ENCODE data around the gene C14orf119. TPM values are rescaled to one million over a fixed set of nuclear protein-coding genes. Genes with fewer than 3 reads are reported as not detected.

Gene C14orf119
- total RNA-seq, 1 experiment from 2014 or later: 69.3 TPM

- Histone ChIP-seq H3K27ac (ENCODE audit: low read length) (no peak overlapping the region), H3K27me3 (ENCODE audit: low read length) (no peaks in the 10 kb centered on the region), H3K9ac (ENCODE audit: low read length) (no peak overlapping the region), H4K20me1 (ENCODE audit: insufficient read depth, low read depth, low read length) (peaks cover 5% of the 10 kb centered on the region; the same call in 1 of the 2 replicates), H2AFZ (ENCODE audit: low read length) (no peak overlapping the region), H3K36me3 (ENCODE audit: insufficient read depth, low read length) (no peaks in the 10 kb centered on the region), H3K4me3 (ENCODE audit: low read length) (no peak overlapping the region), H3K4me1 (ENCODE audit: low read length) (peaks cover 19% of the 10 kb centered on the region), H3K9me2 (replicated peaks; ENCODE audit: insufficient read depth, low read length) (no peaks in the 10 kb centered on the region), H3K9me3 (ENCODE audit: low read length) (no peaks in the 10 kb centered on the region), H3K4me2 (ENCODE audit: low read depth, low read length, poor library complexity, severe bottlenecking) (no peak overlapping the region), H3K79me2 (ENCODE audit: low read length) (no peaks in the 10 kb centered on the region)
- no peak for DNase-seq
Measured at GRCh38 chr14:23053426-23053825, 41.9 kb upstream of the C14orf119 start.

GRCh38 chr14:23054000-23054811 lies 41.1 kb upstream of the C14orf119 start:
- Histone ChIP-seq H3K79me2 (ENCODE audit: low read length) (no peaks in the 10 kb centered on the region), H2AFZ (ENCODE audit: low read length) (no peak overlapping the region), H4K20me1 (ENCODE audit: insufficient read depth, low read depth, low read length) (peaks cover 5% of the 10 kb centered on the region; the same call in 1 of the 2 replicates), H3K27me3 (ENCODE audit: low read length) (no peaks in the 10 kb centered on the region), H3K9ac (ENCODE audit: low read length) (no peak overlapping the region), H3K4me1 (ENCODE audit: low read length) (peaks cover 19% of the 10 kb centered on the region), H3K9me3 (ENCODE audit: low read length) (no peaks in the 10 kb centered on the region), H3K4me2 (ENCODE audit: low read depth, low read length, poor library complexity, severe bottlenecking) (no peak overlapping the region), H3K4me3 (ENCODE audit: low read length) (no peak overlapping the region), H3K36me3 (ENCODE audit: insufficient read depth, low read length) (no peaks in the 10 kb centered on the region), H3K9me2 (replicated peaks; ENCODE audit: insufficient read depth, low read length) (no peaks in the 10 kb centered on the region), H3K27ac (ENCODE audit: low read length) (no peak overlapping the region)
- peak; percentile 70 for DNase-seq

GRCh38 chr14:23055147-23055550 lies 40.2 kb upstream of the C14orf119 start:
- Histone ChIP-seq H3K27ac (ENCODE audit: low read length) (no peak overlapping the region), H3K9ac (ENCODE audit: low read length) (no peak overlapping the region)

GRCh38 chr14:23055621-23056144 lies 39.6 kb upstream of the C14orf119 start:
- no peaks in the 10 kb centered on the region for H3K79me2 ChIP-seq (ENCODE audit: low read length)
- DNase-seq: no peak
- peaks cover 5% of the 10 kb centered on the region for H3K36me3 ChIP-seq (ENCODE audit: insufficient read depth, low read length)
- no peak overlapping the region for H3K4me3 ChIP-seq (ENCODE audit: low read length)
- no peaks in the 10 kb centered on the region for H3K9me2 ChIP-seq (replicated peaks; ENCODE audit: insufficient read depth, low read length)
- H3K4me1 ChIP-seq (ENCODE audit: low read length): peaks cover 19% of the 10 kb centered on the region
- H3K27ac ChIP-seq (ENCODE audit: low read length): no peak overlapping the region
- H3K27me3 ChIP-seq (ENCODE audit: low read length): no peaks in the 10 kb centered on the region
- no peak overlapping the region for H2AFZ ChIP-seq (ENCODE audit: low read length)
- no peak overlapping the region for H3K4me2 ChIP-seq (ENCODE audit: low read depth, low read length, poor library complexity, severe bottlenecking)
- no peaks in the 10 kb centered on the region for H3K9me3 ChIP-seq (ENCODE audit: low read length)
- no peak overlapping the region for H3K9ac ChIP-seq (ENCODE audit: low read length)
- H4K20me1 ChIP-seq (ENCODE audit: insufficient read depth, low read depth, low read length): peaks cover 5% of the 10 kb centered on the region; the same call in 1 of the 2 replicates

More at GRCh38 chr14:23055147-23055550, 40.2 kb upstream of the C14orf119 start:
- no peaks in the 10 kb centered on the region for H3K9me2 ChIP-seq (replicated peaks; ENCODE audit: insufficient read depth, low read length)
- H3K4me2 ChIP-seq (ENCODE audit: low read depth, low read length, poor library complexity, severe bottlenecking): no peak overlapping the region
- peaks cover 19% of the 10 kb centered on the region for H3K4me1 ChIP-seq (ENCODE audit: low read length)
- H3K9me3 ChIP-seq (ENCODE audit: low read length): no peaks in the 10 kb centered on the region
- H3K36me3 ChIP-seq (ENCODE audit: insufficient read depth, low read length): 0 out of 2 replicates have a peak, but pooled peaks cover 2% of the 10 kb centered on the region
- H2AFZ ChIP-seq (ENCODE audit: low read length): no peak overlapping the region
- no peak for DNase-seq
- no peak overlapping the region for H3K4me3 ChIP-seq (ENCODE audit: low read length)
- H3K27me3 ChIP-seq (ENCODE audit: low read length): no peaks in the 10 kb centered on the region
- peaks cover 5% of the 10 kb centered on the region; the same call in 1 of the 2 replicates for H4K20me1 ChIP-seq (ENCODE audit: insufficient read depth, low read depth, low read length)
- no peaks in the 10 kb centered on the region for H3K79me2 ChIP-seq (ENCODE audit: low read length)

GRCh38 chr14:23056145-23056955 lies 39.0 kb upstream of the C14orf119 start:
- Histone ChIP-seq H3K4me2 (ENCODE audit: low read depth, low read length, poor library complexity, severe bottlenecking) (peak overlapping the region; percentile 94), H3K4me3 (ENCODE audit: low read length) (no peak overlapping the region), H3K79me2 (ENCODE audit: low read length) (no peaks in the 10 kb centered on the region), H3K36me3 (ENCODE audit: insufficient read depth, low read length) (peaks cover 9% of the 10 kb centered on the region), H3K4me1 (ENCODE audit: low read length) (peaks cover 19% of the 10 kb centered on the region), H4K20me1 (ENCODE audit: insufficient read depth, low read depth, low read length) (peaks cover 9% of the 10 kb centered on the region), H3K9me3 (ENCODE audit: low read length) (no peaks in the 10 kb centered on the region), H3K9me2 (replicated peaks; ENCODE audit: insufficient read depth, low read length) (no peaks in the 10 kb centered on the region), H2AFZ (ENCODE audit: low read length) (no peak overlapping the region), H3K9ac (ENCODE audit: low read length) (peak overlapping the region; percentile 45; the same call in 1 of the 2 replicates), H3K27me3 (ENCODE audit: low read length) (no peaks in the 10 kb centered on the region), H3K27ac (ENCODE audit: low read length) (no peak overlapping the region)
- DNase-seq: peak; percentile 92

- Histone ChIP-seq H2AFZ (ENCODE audit: low read length) (no peak within 1 kb of the TSS), H3K4me2 (ENCODE audit: low read depth, low read length, poor library complexity, severe bottlenecking) (peak within 1 kb of the TSS; percentile 94), H4K20me1 (ENCODE audit: insufficient read depth, low read depth, low read length) (peaks cover 9% of the 10 kb centered on the region), H3K9ac (ENCODE audit: low read length) (peak within 1 kb of the TSS; percentile 70), H3K9me3 (ENCODE audit: low read length) (no peaks in the 10 kb centered on the region), H3K79me2 (ENCODE audit: low read length) (no peaks in the 10 kb centered on the region), H3K27ac (ENCODE audit: low read length) (no peak within 1 kb of the TSS), H3K36me3 (ENCODE audit: insufficient read depth, low read length) (peaks cover 12% of the 10 kb centered on the region), H3K9me2 (replicated peaks; ENCODE audit: insufficient read depth, low read length) (no peaks in the 10 kb centered on the region), H3K4me3 (ENCODE audit: low read length) (peak within 1 kb of the TSS; percentile 71), H3K27me3 (ENCODE audit: low read length) (no peaks in the 10 kb centered on the region), H3K4me1 (ENCODE audit: low read length) (peaks cover 19% of the 10 kb centered on the region)
- peak; percentile 90 for DNase-seq
Measured at GRCh38 chr14:23056956-23057756, 38.1 kb upstream of the C14orf119 start, which contains the start of gene CDH24. Gene CDH24, minus strand, starts transcription at chr14:23057520. Its CDS starts 1,787 bp downstream, at chr14:23055733.

GRCh38 chr14:23057757-23058653 lies 37.3 kb upstream of the C14orf119 start:
- peaks cover 9% of the 10 kb centered on the region for H4K20me1 ChIP-seq (ENCODE audit: insufficient read depth, low read depth, low read length)
- peak; percentile 96 for DNase-seq
- no peaks in the 10 kb centered on the region for H3K9me2 ChIP-seq (replicated peaks; ENCODE audit: insufficient read depth, low read length)
- H2AFZ ChIP-seq (ENCODE audit: low read length): no peak overlapping the region
- peaks cover 19% of the 10 kb centered on the region for H3K4me1 ChIP-seq (ENCODE audit: low read length)
- H3K4me3 ChIP-seq (ENCODE audit: low read length): peak overlapping the region; percentile 71
- no peaks in the 10 kb centered on the region for H3K9me3 ChIP-seq (ENCODE audit: low read length)
- H3K9ac ChIP-seq (ENCODE audit: low read length): peak overlapping the region; percentile 70
- H3K27me3 ChIP-seq (ENCODE audit: low read length): no peaks in the 10 kb centered on the region
- H3K4me2 ChIP-seq (ENCODE audit: low read depth, low read length, poor library complexity, severe bottlenecking): peak overlapping the region; percentile 94
- no peak overlapping the region for H3K27ac ChIP-seq (ENCODE audit: low read length)
- peaks cover 21% of the 10 kb centered on the region for H3K36me3 ChIP-seq (ENCODE audit: insufficient read depth, low read length)
- no peaks in the 10 kb centered on the region for H3K79me2 ChIP-seq (ENCODE audit: low read length)
